Diencephalon (tissue), 1 donor: ENCODE data around the gene GPX4. TPM values are rescaled to one million over a fixed set of nuclear protein-coding genes. Genes with fewer than 3 reads are reported as not detected.

Experiments used
- total RNA-seq: library from RNA; depleted of rRNA; stranded (reverse); fragments of >200 nt; gene quantifications from one replicate; pipeline ENCODE4 v1.2.3, GENCODE V29; 2014

The GPX4 gene
- total RNA-seq = 187 TPM

GRCh38 chr19:1103708-1104310 is at the start of gene GPX4:
TSS of gene GPX4 (plus strand) at chr19:1103994. CDS start at chr19:1104044, 50 bp downstream.

GRCh38 chr19:1066748-1067340 is 37.0 kb upstream of the GPX4 start, which contains the start of gene ARHGAP45:
TSS of gene ARHGAP45 (plus strand) at chr19:1067167. CDS start at chr19:1067406, 239 bp downstream.

GRCh38 chr19:1094978-1095701 is 8.7 kb upstream of the GPX4 start, which contains the start of gene POLR2E:
TSS of gene POLR2E (minus strand) at chr19:1095375. CDS start at chr19:1095315, 60 bp downstream.

Other genes starting within 250 kb of the GPX4 start
- gene CFD, start 244.3 kb upstream of the GPX4 start, total RNA-seq = 1.6 TPM
- 27.5 TPM for gene MED16, start 210.8 kb upstream of the GPX4 start, total RNA-seq
- gene RNU6-9, start 210.5 kb upstream of the GPX4 start, total RNA-seq = not detected
- 40.1 TPM for gene R3HDM4, start 190.8 kb upstream of the GPX4 start, total RNA-seq
- gene KISS1R, start 186.7 kb upstream of the GPX4 start, total RNA-seq = 2.3 TPM
- gene ARID3A, start 178.0 kb upstream of the GPX4 start, total RNA-seq = 7.6 TPM
- 33.7 TPM for gene WDR18, start 119.6 kb upstream of the GPX4 start, total RNA-seq
- gene GRIN3B, start 103.6 kb upstream of the GPX4 start, total RNA-seq = 0.69 TPM
- gene TMEM259, start 82.9 kb upstream of the GPX4 start, total RNA-seq = 40.8 TPM
- gene RNU6-2, start 82.5 kb upstream of the GPX4 start, total RNA-seq = not detected
- 18.2 TPM for gene CNN2, start 77.4 kb upstream of the GPX4 start, total RNA-seq
- 11.8 TPM for gene ABCA7, start 63.9 kb upstream of the GPX4 start, total RNA-seq
- gene ARHGAP45, start 36.8 kb upstream of the GPX4 start, total RNA-seq = 2.5 TPM
- 55.4 TPM for gene POLR2E, start 8.6 kb upstream of the GPX4 start, total RNA-seq
- 4.4 TPM for gene SBNO2, start 70.3 kb downstream of the GPX4 start, total RNA-seq
- gene STK11, start 101.8 kb downstream of the GPX4 start, total RNA-seq = 45.7 TPM
- gene CBARP, start 134.0 kb downstream of the GPX4 start, total RNA-seq = 12.9 TPM
- gene ATP5F1D, start 137.8 kb downstream of the GPX4 start, total RNA-seq = 18.5 TPM
- 14.1 TPM for gene MIDN, start 144.6 kb downstream of the GPX4 start, total RNA-seq
- gene CIRBP, start 165.3 kb downstream of the GPX4 start, total RNA-seq = 512 TPM
- gene FAM174C, start 171.5 kb downstream of the GPX4 start, total RNA-seq = 5.8 TPM
- 12.5 TPM for gene EFNA2, start 181.9 kb downstream of the GPX4 start, total RNA-seq